ENCODE results near the gene CD36.

CD36 gene

DNA sequence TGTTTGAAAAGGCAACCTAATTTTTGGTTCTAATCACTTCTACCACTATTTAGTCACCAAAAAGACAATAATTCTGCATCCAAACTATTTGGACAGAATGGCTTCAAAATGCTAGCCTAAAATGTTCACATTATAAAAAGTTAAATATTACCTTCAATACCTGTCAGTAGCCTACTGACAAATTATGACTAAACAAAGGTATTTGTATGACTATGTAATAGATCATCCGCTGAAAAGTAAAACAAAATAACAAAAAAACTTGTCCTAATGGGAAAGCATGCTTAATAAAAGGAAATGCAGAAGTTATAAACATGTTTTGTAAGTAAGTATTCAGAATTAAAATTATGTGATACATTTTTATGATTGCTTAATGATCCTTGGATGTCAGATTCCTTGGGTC lies 36.6 kb downstream of the CD36 start:
- Histone ChIP-seq H2AFZ (ENCODE audit: low read depth, low read length) (no peak overlapping the region), H3K4me2 (ENCODE audit: low read length) (no peak overlapping the region), H3K4me3 (ENCODE audit: low read length) (no peak overlapping the region), H3K9ac (ENCODE audit: low read length) (no peak overlapping the region), H3K79me2 (ENCODE audit: low read length) (no peaks in the 10 kb centered on the region), H3K9me3 (ENCODE audit: insufficient read depth, low read length) (no peaks in the 10 kb centered on the region), H3K4me1 (ENCODE audit: low read length) (peaks cover 27% of the 10 kb centered on the region), H3K27me3 (ENCODE audit: low read depth, low read length) (no peaks in the 10 kb centered on the region), H3K27ac (ENCODE audit: low read length) (no peak overlapping the region), H4K20me1 (ENCODE audit: insufficient read depth, low read length) (no peaks in the 10 kb centered on the region), H3K36me3 (replicated peaks; ENCODE audit: low read depth, low read length) (no peaks in the 10 kb centered on the region)
- TF ChIP-seq EZH2phosphoT487 (IDR thresholded peaks at IDR 0.05; ENCODE audit: low read depth) (no peak), CTCF (IDR thresholded peaks at IDR 0.05; ENCODE audit: low read depth, low read length) (no peak)

DNA sequence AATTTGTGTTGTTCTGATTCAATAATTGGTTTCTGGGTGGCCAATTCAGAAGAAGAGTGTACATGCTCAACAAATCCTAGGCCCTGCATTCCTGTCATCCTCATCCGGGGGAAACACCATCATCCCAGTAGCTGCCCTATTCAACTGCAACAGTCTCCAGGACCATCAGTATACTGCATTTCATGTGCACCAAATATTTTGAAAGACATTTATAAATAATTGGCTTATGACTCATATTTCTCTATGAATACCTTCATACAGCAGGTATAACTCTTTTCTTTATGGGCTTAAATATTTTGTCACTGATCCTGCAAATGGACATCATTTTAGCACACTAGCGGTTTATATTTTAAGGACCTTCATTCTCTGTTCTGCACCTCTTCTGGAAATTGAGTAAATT lies 38.0 kb downstream of the CD36 start:
- TF ChIP-seq EZH2phosphoT487 (IDR thresholded peaks at IDR 0.05; ENCODE audit: low read depth) (no peak), CTCF (IDR thresholded peaks at IDR 0.05; ENCODE audit: low read depth, low read length) (no peak)
- peaks cover 33% of the 10 kb centered on the region for H3K4me1 ChIP-seq (ENCODE audit: low read length)
- H3K27me3 ChIP-seq (ENCODE audit: low read depth, low read length): no peaks in the 10 kb centered on the region
- H2AFZ ChIP-seq (ENCODE audit: low read depth, low read length): no peak overlapping the region
- no peaks in the 10 kb centered on the region for H3K9me3 ChIP-seq (ENCODE audit: insufficient read depth, low read length)
- no peaks in the 10 kb centered on the region for H3K36me3 ChIP-seq (replicated peaks; ENCODE audit: low read depth, low read length)
- H4K20me1 ChIP-seq (ENCODE audit: insufficient read depth, low read length): no peaks in the 10 kb centered on the region
- no peak overlapping the region for H3K4me2 ChIP-seq (ENCODE audit: low read length)
- H3K79me2 ChIP-seq (ENCODE audit: low read length): no peaks in the 10 kb centered on the region
- no peak overlapping the region for H3K4me3 ChIP-seq (ENCODE audit: low read length)
- no peak overlapping the region for H3K9ac ChIP-seq (ENCODE audit: low read length)
- H3K27ac ChIP-seq (ENCODE audit: low read length): no peak overlapping the region

- TF ChIP-seq CTCF (IDR thresholded peaks at IDR 0.05; ENCODE audit: low read depth, low read length) (no peak), EZH2phosphoT487 (IDR thresholded peaks at IDR 0.05; ENCODE audit: low read depth) (no peak)
Measured at GRCh38 chr7:80677629-80678028, 39.2 kb downstream of the CD36 start.

DNA sequence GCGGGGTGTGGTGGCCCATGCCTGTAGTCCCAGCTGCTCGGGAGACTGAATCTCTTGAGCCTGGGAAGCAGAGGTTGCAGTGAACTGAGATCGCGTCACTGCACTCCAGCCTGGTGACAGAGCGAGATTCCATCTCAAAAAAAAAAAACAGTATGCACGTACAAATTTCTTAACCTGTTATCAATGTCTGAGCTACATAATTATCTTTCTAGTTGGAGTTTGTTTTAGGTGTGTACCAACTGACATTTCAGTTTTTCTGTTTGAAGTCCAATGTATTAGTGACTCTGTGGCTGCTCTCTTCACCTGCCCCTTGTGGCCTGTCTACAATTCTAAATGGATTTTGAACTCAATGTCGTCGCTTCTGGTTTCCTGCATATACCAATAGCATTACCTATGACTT lies 40.3 kb downstream of the CD36 start:
- Histone ChIP-seq H2AFZ (ENCODE audit: low read depth, low read length) (no peak overlapping the region), H3K27me3 (ENCODE audit: low read depth, low read length) (no peaks in the 10 kb centered on the region), H3K4me3 (ENCODE audit: low read length) (no peak overlapping the region), H4K20me1 (ENCODE audit: insufficient read depth, low read length) (no peaks in the 10 kb centered on the region), H3K4me2 (ENCODE audit: low read length) (no peak overlapping the region), H3K9me3 (ENCODE audit: insufficient read depth, low read length) (no peaks in the 10 kb centered on the region), H3K79me2 (ENCODE audit: low read length) (no peaks in the 10 kb centered on the region), H3K36me3 (replicated peaks; ENCODE audit: low read depth, low read length) (no peaks in the 10 kb centered on the region), H3K4me1 (ENCODE audit: low read length) (peaks cover 28% of the 10 kb centered on the region), H3K27ac (ENCODE audit: low read length) (no peak overlapping the region), H3K9ac (ENCODE audit: low read length) (no peak overlapping the region)
- TF ChIP-seq EZH2phosphoT487 (IDR thresholded peaks at IDR 0.05; ENCODE audit: low read depth): no peak
- TF ChIP-seq CTCF (IDR thresholded peaks at IDR 0.05; ENCODE audit: low read depth, low read length): no peak

More at GRCh38 chr7:80677629-80678028, 39.2 kb downstream of the CD36 start:
- Histone ChIP-seq H3K4me2 (ENCODE audit: low read length) (no peak overlapping the region), H2AFZ (ENCODE audit: low read depth, low read length) (no peak overlapping the region), H3K79me2 (ENCODE audit: low read length) (no peaks in the 10 kb centered on the region), H3K27ac (ENCODE audit: low read length) (no peak overlapping the region), H3K36me3 (replicated peaks; ENCODE audit: low read depth, low read length) (no peaks in the 10 kb centered on the region), H4K20me1 (ENCODE audit: insufficient read depth, low read length) (no peaks in the 10 kb centered on the region), H3K4me1 (ENCODE audit: low read length) (peaks cover 28% of the 10 kb centered on the region), H3K4me3 (ENCODE audit: low read length) (no peak overlapping the region), H3K9me3 (ENCODE audit: insufficient read depth, low read length) (no peaks in the 10 kb centered on the region), H3K9ac (ENCODE audit: low read length) (no peak overlapping the region), H3K27me3 (ENCODE audit: low read depth, low read length) (no peaks in the 10 kb centered on the region)
